ENCODE data around the gene CTRL. TPM values are rescaled to one million over a fixed set of nuclear protein-coding genes. Genes with fewer than 3 reads are reported as not detected.

CTRL gene
- total RNA-seq, 1 donor from 2014 or later: 6.5 TPM

GRCh38 chr16:67930191-67930590 lies 1.5 kb downstream of the CTRL start:
- no peak for DNase-seq
- intact Hi-C loops (cut with micrococcal nuclease): loop anchor here (10.0 kb wide), 1 partner anchor 265 kb away; the partner anchor contains the start of genes ACD, C16orf86, ENKD1 and PARD6A
- H3K27ac Mint-ChIP-seq: no peak overlapping the region
- no peak overlapping the region for H3K4me3 Mint-ChIP-seq
- peaks cover 10% of the 10 kb centered on the region for H3K4me1 Mint-ChIP-seq
- no peaks in the 10 kb centered on the region for H3K9me3 Mint-ChIP-seq
- peaks cover 36% of the 10 kb centered on the region for H3K36me3 Mint-ChIP-seq (ENCODE audit: low read depth)
- no peaks in the 10 kb centered on the region for H3K27me3 Mint-ChIP-seq

- Mint-ChIP-seq H3K4me1 (peaks cover 3% of the 10 kb centered on the region), H3K27me3 (no peaks in the 10 kb centered on the region), H3K4me3 (no peak overlapping the region), H3K27ac (peak overlapping the region; percentile 19), H3K36me3 (ENCODE audit: low read depth) (peaks cover 22% of the 10 kb centered on the region), H3K9me3 (no peaks in the 10 kb centered on the region)
- DNase-seq: peak; percentile 93
- intact Hi-C loops (cut with micrococcal nuclease): loop anchor here (1.0 kb wide), 2 partner anchors 45 to 112 kb away; no protein-coding TSS in a partner anchor
Observed at GRCh38 chr16:67928561-67929364, 2.9 kb downstream of the CTRL start.

GRCh38 chr16:67928147-67928546 lies 3.5 kb downstream of the CTRL start:
- peak overlapping the region; percentile 66 for H3K27ac Mint-ChIP-seq
- no peaks in the 10 kb centered on the region for H3K27me3 Mint-ChIP-seq
- DNase-seq: no peak
- H3K36me3 Mint-ChIP-seq (ENCODE audit: low read depth): peaks cover 19% of the 10 kb centered on the region
- no peaks in the 10 kb centered on the region for H3K9me3 Mint-ChIP-seq
- H3K4me1 Mint-ChIP-seq: peaks cover 4% of the 10 kb centered on the region
- no peak overlapping the region for H3K4me3 Mint-ChIP-seq
- intact Hi-C loops (cut with micrococcal nuclease): loop anchor here (1.0 kb wide), 2 partner anchors 45 to 112 kb away; no protein-coding TSS in a partner anchor

- peaks cover 5% of the 10 kb centered on the region for H3K4me1 Mint-ChIP-seq
Observed at GRCh38 chr16:67927131-67927941, 4.3 kb downstream of the CTRL start.

GRCh38 chr16:67926181-67926750 lies 5.4 kb downstream of the CTRL start:
- H3K9me3 Mint-ChIP-seq: no peaks in the 10 kb centered on the region
- no peak overlapping the region for H3K4me3 Mint-ChIP-seq
- DNase-seq: no peak
- intact Hi-C loops (cut with micrococcal nuclease): no loop called here
- H3K4me1 Mint-ChIP-seq: peaks cover 13% of the 10 kb centered on the region
- no peaks in the 10 kb centered on the region for H3K27me3 Mint-ChIP-seq
- peaks cover 14% of the 10 kb centered on the region for H3K36me3 Mint-ChIP-seq (ENCODE audit: low read depth)
- no peak overlapping the region for H3K27ac Mint-ChIP-seq

More at GRCh38 chr16:67927131-67927941, 4.3 kb downstream of the CTRL start:
- no peak overlapping the region for H3K4me3 Mint-ChIP-seq
- intact Hi-C loops (cut with micrococcal nuclease): no loop called here
- DNase-seq: no peak
- no peaks in the 10 kb centered on the region for H3K27me3 Mint-ChIP-seq
- no peaks in the 10 kb centered on the region for H3K9me3 Mint-ChIP-seq
- H3K27ac Mint-ChIP-seq: no peak overlapping the region
- H3K36me3 Mint-ChIP-seq (ENCODE audit: low read depth): peaks cover 16% of the 10 kb centered on the region

GRCh38 chr16:67924140-67924906 lies 7.3 kb downstream of the CTRL start:
- Mint-ChIP-seq H3K9me3 (no peaks in the 10 kb centered on the region), H3K4me3 (no peak overlapping the region), H3K27me3 (no peaks in the 10 kb centered on the region), H3K4me1 (peaks cover 14% of the 10 kb centered on the region), H3K36me3 (ENCODE audit: low read depth) (peaks cover 9% of the 10 kb centered on the region), H3K27ac (no peak overlapping the region)
- intact Hi-C loops (cut with micrococcal nuclease): no loop called here
- no peak for DNase-seq

GRCh38 chr16:67923414-67924116 lies 8.1 kb downstream of the CTRL start:
- Mint-ChIP-seq H3K9me3 (no peaks in the 10 kb centered on the region), H3K27me3 (no peaks in the 10 kb centered on the region), H3K36me3 (ENCODE audit: low read depth) (peaks cover 8% of the 10 kb centered on the region), H3K27ac (no peak overlapping the region), H3K4me3 (no peak overlapping the region), H3K4me1 (peaks cover 14% of the 10 kb centered on the region)
- intact Hi-C loops (cut with micrococcal nuclease): no loop called here
- no peak for DNase-seq

GRCh38 chr16:67922740-67923139 lies 8.9 kb downstream of the CTRL start:
- Mint-ChIP-seq H3K9me3 (no peaks in the 10 kb centered on the region), H3K36me3 (ENCODE audit: low read depth) (peaks cover 5% of the 10 kb centered on the region), H3K27me3 (no peaks in the 10 kb centered on the region), H3K27ac (no peak overlapping the region), H3K4me1 (peaks cover 17% of the 10 kb centered on the region), H3K4me3 (no peak overlapping the region)
- DNase-seq: no peak
- intact Hi-C loops (cut with micrococcal nuclease): no loop called here

- Mint-ChIP-seq H3K4me1 (peaks cover 23% of the 10 kb centered on the region), H3K36me3 (ENCODE audit: low read depth) (peaks cover 5% of the 10 kb centered on the region), H3K4me3 (no peak overlapping the region), H3K27ac (peak overlapping the region; percentile 80), H3K9me3 (no peaks in the 10 kb centered on the region), H3K27me3 (no peaks in the 10 kb centered on the region)
- intact Hi-C loops (cut with micrococcal nuclease): no loop called here
- DNase-seq: no peak
Observed at GRCh38 chr16:67922221-67922620, 9.4 kb downstream of the CTRL start.

GRCh38 chr16:67919622-67920221 lies 11.9 kb downstream of the CTRL start:
- no peak for DNase-seq

GRCh38 chr16:67917852-67918236 lies 13.8 kb downstream of the CTRL start:
- peaks cover 26% of the 10 kb centered on the region for H3K4me1 Mint-ChIP-seq
- H3K4me3 Mint-ChIP-seq: no peak overlapping the region
- no peaks in the 10 kb centered on the region for H3K27me3 Mint-ChIP-seq
- peak; percentile 74 for DNase-seq
- no peaks in the 10 kb centered on the region for H3K9me3 Mint-ChIP-seq
- peak overlapping the region; percentile 90 for H3K27ac Mint-ChIP-seq
- H3K36me3 Mint-ChIP-seq (ENCODE audit: low read depth): peaks cover 10% of the 10 kb centered on the region
- intact Hi-C loops (cut with micrococcal nuclease): no loop called here

More at GRCh38 chr16:67919622-67920221, 11.9 kb downstream of the CTRL start:
- peaks cover 25% of the 10 kb centered on the region for H3K4me1 Mint-ChIP-seq
- no peaks in the 10 kb centered on the region for H3K27me3 Mint-ChIP-seq
- no peaks in the 10 kb centered on the region for H3K9me3 Mint-ChIP-seq
- H3K4me3 Mint-ChIP-seq: no peak overlapping the region
- H3K27ac Mint-ChIP-seq: no peak overlapping the region
- peaks cover 6% of the 10 kb centered on the region for H3K36me3 Mint-ChIP-seq (ENCODE audit: low read depth)
- intact Hi-C loops (cut with micrococcal nuclease): no loop called here

GRCh38 chr16:67917140-67917851 lies 14.4 kb downstream of the CTRL start:
- intact Hi-C loops (cut with micrococcal nuclease): no loop called here
- peak overlapping the region; percentile 90 for H3K27ac Mint-ChIP-seq
- no peaks in the 10 kb centered on the region for H3K9me3 Mint-ChIP-seq
- peaks cover 24% of the 10 kb centered on the region for H3K4me1 Mint-ChIP-seq
- no peak for DNase-seq
- no peaks in the 10 kb centered on the region for H3K27me3 Mint-ChIP-seq
- peaks cover 10% of the 10 kb centered on the region for H3K36me3 Mint-ChIP-seq (ENCODE audit: low read depth)
- no peak overlapping the region for H3K4me3 Mint-ChIP-seq

All from activated CD4-positive, alpha-beta T cell treated with anti-CD3 and anti-CD28 coated beads, Interleukin-2, amount 10 ng/mL, durations not matched to agents 24 days and 14 days (primary cell).